Lower leg skin (tissue), 3 donors: Measurements from ENCODE around the gene SULT1E1.

Experiments
- POLR2A ChIP-seq, 2 donors: fragments of 450-650 bp; IDR thresholded peaks; one replicate each; pipeline ENCODE4 v1.6.1; 2016 to 2017; ENCODE audit warnings: antibody characterized with exemption in 2 of 2, mild to moderate bottlenecking in 1 of 2, moderate library complexity in 1 of 2
- TF ChIP-seq, protein P1 (sequence below), 3 donors: fragments of 450-650 bp; IDR thresholded peaks; one replicate each; pipeline ENCODE4 v1.5.1; 2016; ENCODE audit warnings: antibody characterized with exemption in 3 of 3, mild to moderate bottlenecking in 3 of 3, moderate library complexity in 2 of 3

GRCh38 chr4:69831646-69832325 lies 28.2 kb downstream of the SULT1E1 start:
- TF ChIP-seq, protein P1, sequence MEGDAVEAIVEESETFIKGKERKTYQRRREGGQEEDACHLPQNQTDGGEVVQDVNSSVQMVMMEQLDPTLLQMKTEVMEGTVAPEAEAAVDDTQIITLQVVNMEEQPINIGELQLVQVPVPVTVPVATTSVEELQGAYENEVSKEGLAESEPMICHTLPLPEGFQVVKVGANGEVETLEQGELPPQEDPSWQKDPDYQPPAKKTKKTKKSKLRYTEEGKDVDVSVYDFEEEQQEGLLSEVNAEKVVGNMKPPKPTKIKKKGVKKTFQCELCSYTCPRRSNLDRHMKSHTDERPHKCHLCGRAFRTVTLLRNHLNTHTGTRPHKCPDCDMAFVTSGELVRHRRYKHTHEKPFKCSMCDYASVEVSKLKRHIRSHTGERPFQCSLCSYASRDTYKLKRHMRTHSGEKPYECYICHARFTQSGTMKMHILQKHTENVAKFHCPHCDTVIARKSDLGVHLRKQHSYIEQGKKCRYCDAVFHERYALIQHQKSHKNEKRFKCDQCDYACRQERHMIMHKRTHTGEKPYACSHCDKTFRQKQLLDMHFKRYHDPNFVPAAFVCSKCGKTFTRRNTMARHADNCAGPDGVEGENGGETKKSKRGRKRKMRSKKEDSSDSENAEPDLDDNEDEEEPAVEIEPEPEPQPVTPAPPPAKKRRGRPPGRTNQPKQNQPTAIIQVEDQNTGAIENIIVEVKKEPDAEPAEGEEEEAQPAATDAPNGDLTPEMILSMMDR (IDR thresholded peaks at IDR 0.05), result no peak
- no peak for TF ChIP-seq POLR2A (IDR thresholded peaks at IDR 0.05)
